Mucosa of stomach (tissue), 1 donor: ENCODE measurements around the gene RRN3.
"Not testable (repeated sequence)": the region's sequence is repeated elsewhere in the genome, so short reads cannot be mapped to it uniquely, and the experiment has no call there.

Experiments used
- H3K27me3 ChIP-seq: one replicate; pipeline ENCODE4 v1.7.0; 2013; ENCODE audit warnings: mild to moderate bottlenecking, low read length; ENCODE audit not compliant: control insufficient read depth, insufficient read depth
- H3K36me3 ChIP-seq: one replicate; pipeline ENCODE4 v1.7.0; 2013; ENCODE audit warnings: low read length; ENCODE audit not compliant: control insufficient read depth, insufficient read depth
- H3K4me1 ChIP-seq: one replicate; pipeline ENCODE4 v1.7.0; 2013; ENCODE audit warnings: mild to moderate bottlenecking, low read length; ENCODE audit not compliant: control insufficient read depth, insufficient read depth
- H3K4me3 ChIP-seq: one replicate; pipeline ENCODE4 v1.7.0; 2013; ENCODE audit warnings: low read length
- H3K9ac ChIP-seq: one replicate; pipeline ENCODE4 v1.7.0; 2013; ENCODE audit warnings: mild to moderate bottlenecking, low read length, moderate library complexity
- H3K9me3 ChIP-seq: one replicate; pipeline ENCODE4 v1.7.0; 2013; ENCODE audit warnings: mild to moderate bottlenecking, low read length, moderate library complexity; ENCODE audit not compliant: control insufficient read depth
- donor health status: Pancreatic carcinoma.

Gene RRN3

GRCh38 chr16:15080883-15081282 is 13.2 kb downstream of the RRN3 start:
- not testable (repeated sequence) for H3K9ac ChIP-seq, H3K4me1 ChIP-seq, H3K27me3 ChIP-seq, H3K36me3 ChIP-seq, H3K4me3 ChIP-seq, H3K9me3 ChIP-seq

- H3K4me3 ChIP-seq, H3K36me3 ChIP-seq, H3K4me1 ChIP-seq, H3K9me3 ChIP-seq, H3K9ac ChIP-seq, H3K27me3 ChIP-seq: not testable (repeated sequence)
Observed at GRCh38 chr16:15076161-15076560, 17.9 kb downstream of the RRN3 start.

- H3K9ac ChIP-seq = no peak overlapping the region
- H3K36me3 ChIP-seq = no peaks in the 10 kb centered on the region
- no peaks in the 10 kb centered on the region for H3K4me1 ChIP-seq
- H3K27me3 ChIP-seq = no peaks in the 10 kb centered on the region
- no peaks in the 10 kb centered on the region for H3K9me3 ChIP-seq
- no peak overlapping the region for H3K4me3 ChIP-seq
Observed at GRCh38 chr16:15073101-15073500, 21.0 kb downstream of the RRN3 start.

- not testable (repeated sequence) for H3K4me1 ChIP-seq, H3K9ac ChIP-seq, H3K9me3 ChIP-seq, H3K36me3 ChIP-seq, H3K27me3 ChIP-seq, H3K4me3 ChIP-seq
Observed at GRCh38 chr16:15071916-15072769, 21.9 kb downstream of the RRN3 start.

GRCh38 chr16:15071013-15071412 is 23.1 kb downstream of the RRN3 start:
- not testable (repeated sequence) for H3K4me1 ChIP-seq, H3K9ac ChIP-seq, H3K9me3 ChIP-seq, H3K36me3 ChIP-seq, H3K4me3 ChIP-seq, H3K27me3 ChIP-seq

- H3K9me3 ChIP-seq, H3K4me3 ChIP-seq, H3K4me1 ChIP-seq, H3K27me3 ChIP-seq, H3K36me3 ChIP-seq, H3K9ac ChIP-seq: not testable (repeated sequence)
Observed at GRCh38 chr16:15066690-15067089, 27.4 kb downstream of the RRN3 start.

GRCh38 chr16:15065961-15066360 is 28.1 kb downstream of the RRN3 start:
- not testable (repeated sequence) for H3K4me1 ChIP-seq, H3K9me3 ChIP-seq, H3K36me3 ChIP-seq, H3K9ac ChIP-seq, H3K27me3 ChIP-seq, H3K4me3 ChIP-seq

GRCh38 chr16:15062085-15062810 is 31.8 kb downstream of the RRN3 start:
- not testable (repeated sequence) for H3K9me3 ChIP-seq, H3K9ac ChIP-seq, H3K27me3 ChIP-seq, H3K4me3 ChIP-seq, H3K36me3 ChIP-seq
- peaks cover 13% of the 10 kb centered on the region for H3K4me1 ChIP-seq

- peaks cover 28% of the 10 kb centered on the region for H3K4me1 ChIP-seq
- peaks cover 4% of the 10 kb centered on the region for H3K36me3 ChIP-seq
- no peak overlapping the region for H3K9ac ChIP-seq
- no peak overlapping the region for H3K4me3 ChIP-seq
- H3K27me3 ChIP-seq = no peaks in the 10 kb centered on the region
- no peaks in the 10 kb centered on the region for H3K9me3 ChIP-seq
Observed at GRCh38 chr16:15059324-15059723, 34.7 kb downstream of the RRN3 start.

GRCh38 chr16:15057681-15058417 is 36.2 kb downstream of the RRN3 start:
- no peak overlapping the region for H3K9ac ChIP-seq
- peaks cover 28% of the 10 kb centered on the region for H3K4me1 ChIP-seq

GRCh38 chr16:15055141-15056053 is 38.7 kb downstream of the RRN3 start:
- Histone ChIP-seq H3K9ac (peak overlapping the region; percentile 73), H3K4me3 (peak overlapping the region; percentile 81), H3K36me3 (peaks cover 4% of the 10 kb centered on the region), H3K27me3 (no peaks in the 10 kb centered on the region), H3K9me3 (no peaks in the 10 kb centered on the region), H3K4me1 (peaks cover 28% of the 10 kb centered on the region)

More at GRCh38 chr16:15057681-15058417, 36.2 kb downstream of the RRN3 start:
- H3K27me3 ChIP-seq = no peaks in the 10 kb centered on the region
- no peaks in the 10 kb centered on the region for H3K9me3 ChIP-seq
- peaks cover 4% of the 10 kb centered on the region for H3K36me3 ChIP-seq
- H3K4me3 ChIP-seq = no peak overlapping the region
